ENCODE data around the gene GABBR2.

DNA sequence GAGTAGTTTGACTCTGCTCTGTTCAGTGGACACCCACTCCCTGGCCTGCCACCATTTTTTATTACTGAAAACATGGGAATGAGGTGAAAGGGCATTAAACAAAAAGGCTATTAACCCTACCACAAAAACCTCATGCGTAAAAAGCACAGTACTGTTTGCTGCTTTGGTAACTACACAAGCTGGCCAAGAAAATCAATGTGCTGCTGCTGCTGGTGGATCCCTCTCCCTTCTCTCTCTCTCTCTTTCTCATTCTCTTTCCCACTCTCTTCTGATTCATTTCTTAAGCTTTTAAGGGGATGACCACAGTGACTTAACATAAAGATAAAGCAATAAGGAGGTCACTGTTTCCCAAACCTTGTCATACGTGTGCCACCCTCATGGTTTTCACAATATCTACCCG is 270.1 kb downstream of the GABBR2 start:
- TF ChIP-seq, protein P1, sequence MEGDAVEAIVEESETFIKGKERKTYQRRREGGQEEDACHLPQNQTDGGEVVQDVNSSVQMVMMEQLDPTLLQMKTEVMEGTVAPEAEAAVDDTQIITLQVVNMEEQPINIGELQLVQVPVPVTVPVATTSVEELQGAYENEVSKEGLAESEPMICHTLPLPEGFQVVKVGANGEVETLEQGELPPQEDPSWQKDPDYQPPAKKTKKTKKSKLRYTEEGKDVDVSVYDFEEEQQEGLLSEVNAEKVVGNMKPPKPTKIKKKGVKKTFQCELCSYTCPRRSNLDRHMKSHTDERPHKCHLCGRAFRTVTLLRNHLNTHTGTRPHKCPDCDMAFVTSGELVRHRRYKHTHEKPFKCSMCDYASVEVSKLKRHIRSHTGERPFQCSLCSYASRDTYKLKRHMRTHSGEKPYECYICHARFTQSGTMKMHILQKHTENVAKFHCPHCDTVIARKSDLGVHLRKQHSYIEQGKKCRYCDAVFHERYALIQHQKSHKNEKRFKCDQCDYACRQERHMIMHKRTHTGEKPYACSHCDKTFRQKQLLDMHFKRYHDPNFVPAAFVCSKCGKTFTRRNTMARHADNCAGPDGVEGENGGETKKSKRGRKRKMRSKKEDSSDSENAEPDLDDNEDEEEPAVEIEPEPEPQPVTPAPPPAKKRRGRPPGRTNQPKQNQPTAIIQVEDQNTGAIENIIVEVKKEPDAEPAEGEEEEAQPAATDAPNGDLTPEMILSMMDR (IDR thresholded peaks at IDR 0.05; ENCODE audit: low read depth, low read length), result no peak
- no peak for TF ChIP-seq EZH2phosphoT487 (IDR thresholded peaks at IDR 0.05; ENCODE audit: low read depth)

Measured in OCI-LY3 (cell line).